Right lobe of liver (tissue), 6 donors: ENCODE measurements around the gene ATXN1. TPM values are rescaled to one million over a fixed set of nuclear protein-coding genes. Genes with fewer than 3 reads are reported as not detected.
A peak's percentile ranks its signal among the peaks of the same experiment; 100 is the strongest.

ENCODE experiments used
- ATAC-seq, 4 donors: fragments of 200-7000 bp; cut with Tn5 transposase; one replicate each; pipeline ENCODE4 v1.9.1; 2020; ENCODE audit warnings: mild to moderate bottlenecking in 4 of 4, moderate library complexity in 4 of 4
- DNase-seq, 3 donors: peaks; one replicate each; pipeline ENCODE4 v3.0.0-alpha.2; 2020
- H3K27ac ChIP-seq, 3 donors: fragments of 200-600 bp; one replicate each; pipeline ENCODE4 v1.8.0; 2022
- H3K27me3 ChIP-seq, 2 donors: fragments of 200-600 bp; one replicate each; pipeline ENCODE4 v1.8.0; 2022
- H3K36me3 ChIP-seq, 4 donors: fragments of 200-600 bp; sonication (generic) in 1 of 4; one replicate each; pipeline versions ENCODE4 v1.5.1 to v1.8.0; 2017 to 2022; ENCODE audit warnings: control low read depth in 1 of 4
- H3K4me1 ChIP-seq, 4 donors: fragments of 200-600 bp; sonication (generic) in 1 of 4; one replicate each; pipeline versions ENCODE4 v1.5.1 to v1.8.0; 2017 to 2022; ENCODE audit warnings: control low read depth in 1 of 4
- H3K4me3 ChIP-seq, 3 donors: fragments of 200-600 bp; one replicate each; pipeline ENCODE4 v1.8.0; 2022
- H3K9me3 ChIP-seq, 4 donors: fragments of 200-600 bp; sonication (generic) in 1 of 4; one replicate each; pipeline versions ENCODE4 v1.5.1 to v1.8.0; 2017 to 2022; ENCODE audit warnings: control low read depth in 1 of 4
- POLR2A ChIP-seq: fragments of 450-650 bp; IDR thresholded peaks from one replicate; pipeline ENCODE4 v1.6.1; 2017; ENCODE audit warnings: antibody characterized with exemption, mild to moderate bottlenecking
- WGBS: methylation state at CpG from one replicate; pipeline ENCODE4 v1.1.6; 2018; ENCODE audit warnings: low coverage, low lambda C conversion rate; ENCODE audit not compliant: insufficient coverage; ENCODE audit errors: missing lambda C conversion rate; 5-methylcytosine and 5-hydroxymethylcytosine counted together
- intact Hi-C, 2 donors: fragments of 100-400 bp; cut with DNase I; formaldehyde crosslinking; loops; one replicate each; pipeline versions ENCODE4 v1.11.2 to v1.14.1; 2022
- total RNA-seq, 6 experiments: library from RNA; depleted of rRNA in 2 of 6; stranded (reverse); fragments of >200 nt in 2 of 6; fragmentation: NEBNext Ultra II Directional in 3 of 6; extraction: Animal tissue kit (Norgen Biotek cat#: 25700) in 3 of 6; gene quantifications; one replicate each; pipeline versions ENCODE4 v1.1.0 to v1.2.4, GENCODE V29; 2016 to 2023
- TF ChIP-seq, protein P1 (sequence below), 4 donors: fragments of 200-600 bp in 3 of 4; fragments of 450-650 bp in 1 of 4; IDR thresholded peaks; one replicate each; pipeline versions ENCODE4 v1.5.1 to v1.8.0; 2016 to 2022; ENCODE audit warnings: antibody characterized with exemption in 4 of 4, mild to moderate bottlenecking in 2 of 4
- donor health status: DM: no; HTN: yes; CAD: no.
- donor health status: DM: no; HTN: no; CAD: no.
- donor health status: DM: no; HTN: no; CAD: no.
- donor health status: DM: no; HTN: yes; CAD: no.
- donor health status: DM: no; HTN: yes; CAD: no.

ATXN1 gene
- total RNA-seq, 6 experiments from 2014 or later = 23.2 to 28.7 (median 25.0) TPM

DNA sequence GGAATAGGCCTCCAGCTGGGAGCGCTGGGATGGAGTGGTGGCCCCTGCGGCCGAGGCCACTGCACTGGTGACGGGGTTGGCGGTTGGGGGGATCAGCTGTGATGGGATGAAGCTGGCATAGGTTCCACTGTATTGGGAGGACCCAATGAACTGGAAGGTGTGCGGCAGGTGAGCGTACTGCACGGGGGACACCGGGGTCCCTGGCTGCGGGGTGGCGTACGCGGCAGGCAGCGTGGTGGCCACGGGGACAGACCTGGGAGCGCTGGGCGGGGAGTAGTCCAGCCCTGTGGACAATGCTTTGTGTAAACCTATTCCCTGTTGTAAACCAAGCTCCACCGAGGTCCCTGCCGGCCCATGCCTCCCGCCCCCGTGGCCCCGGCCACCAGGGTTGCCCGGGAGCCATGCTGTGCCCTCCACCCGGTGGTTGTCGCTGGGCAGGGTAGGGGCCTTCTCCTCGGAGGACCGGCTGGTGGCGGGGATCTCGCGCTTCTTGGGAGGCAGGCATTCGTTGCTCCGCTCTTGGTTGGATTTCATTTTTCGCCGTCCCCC lies 433.4 kb downstream of the ATXN1 start:
- Histone ChIP-seq H3K4me1 (peaks cover 0 to 11% (median 0%) of the 10 kb centered on the region in 4 donors), H3K4me3 (no peak overlapping the region), H3K27ac (no peak overlapping the region), H3K36me3 (peaks cover 0 to 11% (median 3%) of the 10 kb centered on the region in 4 donors), H3K9me3 (no peaks in the 10 kb centered on the region), H3K27me3 (no peaks in the 10 kb centered on the region)
- no peak for TF ChIP-seq POLR2A
- TF ChIP-seq, protein P1, sequence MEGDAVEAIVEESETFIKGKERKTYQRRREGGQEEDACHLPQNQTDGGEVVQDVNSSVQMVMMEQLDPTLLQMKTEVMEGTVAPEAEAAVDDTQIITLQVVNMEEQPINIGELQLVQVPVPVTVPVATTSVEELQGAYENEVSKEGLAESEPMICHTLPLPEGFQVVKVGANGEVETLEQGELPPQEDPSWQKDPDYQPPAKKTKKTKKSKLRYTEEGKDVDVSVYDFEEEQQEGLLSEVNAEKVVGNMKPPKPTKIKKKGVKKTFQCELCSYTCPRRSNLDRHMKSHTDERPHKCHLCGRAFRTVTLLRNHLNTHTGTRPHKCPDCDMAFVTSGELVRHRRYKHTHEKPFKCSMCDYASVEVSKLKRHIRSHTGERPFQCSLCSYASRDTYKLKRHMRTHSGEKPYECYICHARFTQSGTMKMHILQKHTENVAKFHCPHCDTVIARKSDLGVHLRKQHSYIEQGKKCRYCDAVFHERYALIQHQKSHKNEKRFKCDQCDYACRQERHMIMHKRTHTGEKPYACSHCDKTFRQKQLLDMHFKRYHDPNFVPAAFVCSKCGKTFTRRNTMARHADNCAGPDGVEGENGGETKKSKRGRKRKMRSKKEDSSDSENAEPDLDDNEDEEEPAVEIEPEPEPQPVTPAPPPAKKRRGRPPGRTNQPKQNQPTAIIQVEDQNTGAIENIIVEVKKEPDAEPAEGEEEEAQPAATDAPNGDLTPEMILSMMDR (IDR thresholded peaks at IDR 0.05) = no peak
- intact Hi-C loops = loop anchor here in 1 of 2 donors (10.0 kb wide), 1 partner anchor 83 kb away; no protein-coding TSS in a partner anchor
- 100% methylated on average over 5 of the region's 34 CpGs for WGBS
- DNase-seq (peak in 1 of 3 donors; percentile 38), ATAC-seq (peak in 1 of 4 donors; percentile 15)

DNA sequence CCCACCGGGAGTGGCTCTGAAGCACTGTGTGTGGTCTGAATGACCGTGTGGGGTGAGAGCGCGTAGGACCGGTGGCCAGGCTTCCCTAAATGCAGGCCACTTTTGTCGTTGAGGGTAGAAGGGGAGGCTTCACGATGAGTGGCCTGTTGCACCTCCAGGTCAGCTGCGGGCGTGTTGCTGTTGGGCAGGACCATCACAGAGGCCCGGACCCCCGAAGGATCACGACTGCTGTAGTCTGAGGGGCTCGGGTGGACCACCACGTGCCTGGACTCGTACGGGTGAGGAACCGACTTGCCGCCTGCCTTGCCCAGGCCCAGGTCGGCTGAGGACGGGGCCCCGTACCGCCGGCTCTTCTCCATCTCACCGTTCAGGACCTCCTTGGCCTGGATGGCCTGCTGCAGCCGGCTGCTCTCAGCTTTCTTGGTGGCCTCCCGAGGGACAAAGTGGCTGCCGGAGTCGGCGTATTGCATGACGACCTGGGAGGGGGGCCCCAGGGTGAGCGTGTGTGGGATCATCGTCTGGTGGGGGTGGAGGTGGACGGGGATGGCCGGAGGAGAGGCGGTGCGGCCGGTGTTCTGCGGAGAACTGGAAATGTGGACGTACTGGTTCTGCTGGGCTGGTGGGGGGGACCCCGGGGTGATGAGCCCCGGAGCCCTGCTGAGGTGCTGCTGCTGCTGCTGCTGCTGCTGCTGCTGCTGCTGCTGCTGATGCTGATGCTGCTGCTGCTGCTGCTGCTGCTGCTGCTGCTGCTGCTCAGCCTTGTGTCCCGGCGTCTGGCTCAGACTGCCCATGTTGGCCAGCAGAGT lies 434.1 kb downstream of the ATXN1 start:
- Histone ChIP-seq H3K36me3 (peaks cover 0 to 11% (median 3%) of the 10 kb centered on the region in 4 donors), H3K4me3 (no peak overlapping the region), H3K27me3 (no peaks in the 10 kb centered on the region), H3K27ac (no peak overlapping the region), H3K9me3 (no peaks in the 10 kb centered on the region), H3K4me1 (peaks cover 0 to 8% (median 0%) of the 10 kb centered on the region in 4 donors)
- intact Hi-C loops = loop anchor here in 1 of 2 donors (10.0 kb wide), 1 partner anchor 82 kb away; no protein-coding TSS in a partner anchor
- DNase-seq (peak in 1 of 3 donors; percentile 36), ATAC-seq (no peak)
- no peak for TF ChIP-seq POLR2A
- TF ChIP-seq, protein P1 (IDR thresholded peaks at IDR 0.05) = no peak
- 99% methylated on average over 11 of the region's 43 CpGs for WGBS

DNA sequence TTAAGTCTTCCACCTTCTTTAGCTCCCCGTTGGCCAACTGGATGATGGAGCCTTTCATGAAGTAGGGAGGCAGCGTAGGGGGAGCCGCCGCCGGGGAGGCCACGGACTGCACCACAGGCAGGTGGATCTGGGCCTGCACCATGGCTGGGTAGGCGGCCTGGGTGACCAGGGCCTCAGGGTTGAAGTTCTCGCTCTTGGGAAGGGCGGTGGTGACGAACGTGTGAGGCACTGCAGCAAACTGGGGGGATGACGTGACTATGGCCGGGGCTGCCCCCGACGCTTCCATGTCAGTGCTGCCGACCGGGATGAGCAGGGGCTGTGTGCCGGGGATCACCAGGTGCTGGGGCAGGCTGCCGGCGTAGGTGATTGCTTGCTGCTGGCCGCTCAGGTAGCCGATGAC lies 434.7 kb downstream of the ATXN1 start:
- peaks cover 0 to 2% (median 0%) of the 10 kb centered on the region in 4 donors for H3K4me1 ChIP-seq
- H3K27ac ChIP-seq = no peak overlapping the region
- peak in 1 of 3 donors; percentile 35 for DNase-seq
- no peaks in the 10 kb centered on the region for H3K27me3 ChIP-seq
- ATAC-seq = no peak
- peaks cover 0 to 11% (median 3%) of the 10 kb centered on the region in 4 donors for H3K36me3 ChIP-seq
- TF ChIP-seq POLR2A = no peak
- TF ChIP-seq, protein P1 (IDR thresholded peaks at IDR 0.05) = no peak
- no peak overlapping the region for H3K4me3 ChIP-seq
- intact Hi-C loops = loop anchor here in 1 of 2 donors (10.0 kb wide), 1 partner anchor 82 kb away; no protein-coding TSS in a partner anchor
- no peaks in the 10 kb centered on the region for H3K9me3 ChIP-seq
- WGBS = 100% methylated on average over 4 of the region's 22 CpGs

DNA sequence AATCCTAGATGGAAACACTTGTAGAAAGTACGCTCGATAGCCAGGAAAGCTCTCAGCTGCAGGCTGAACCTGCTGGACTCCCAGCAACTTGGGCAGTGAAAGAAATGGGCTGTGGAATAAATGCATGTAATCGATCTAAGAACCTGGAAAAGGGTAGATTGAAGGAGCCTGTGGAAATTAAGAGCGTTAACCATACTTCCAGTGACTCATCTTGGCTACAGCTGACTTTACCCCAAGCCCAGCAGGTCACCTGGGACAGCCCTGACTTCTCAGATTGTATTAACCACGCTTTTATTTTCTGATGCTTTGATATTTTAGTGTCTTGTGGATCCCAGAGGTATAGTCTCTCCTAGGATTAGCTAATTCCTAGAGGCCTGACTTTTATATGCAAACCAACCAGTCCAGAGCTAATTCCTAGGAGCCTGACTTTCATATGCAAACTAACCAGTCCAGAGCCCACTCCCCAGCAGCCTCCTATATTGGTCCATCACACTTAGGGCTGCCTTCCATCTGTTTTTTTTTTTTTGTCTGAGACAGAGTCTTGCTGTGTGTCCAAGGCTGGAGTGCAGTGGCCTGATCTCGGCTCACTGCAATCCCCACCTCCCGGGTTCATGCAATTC lies 436.5 kb downstream of the ATXN1 start:
- no peak for TF ChIP-seq POLR2A
- TF ChIP-seq, protein P1 (IDR thresholded peaks at IDR 0.05) = no peak
- Histone ChIP-seq H3K27me3 (no peaks in the 10 kb centered on the region), H3K4me3 (no peak overlapping the region), H3K27ac (no peak overlapping the region), H3K9me3 (no peaks in the 10 kb centered on the region), H3K4me1 (no peaks in the 10 kb centered on the region), H3K36me3 (peaks cover 0 to 11% (median 3%) of the 10 kb centered on the region in 4 donors)
- 93% methylated on average over 6 of the region's 7 CpGs for WGBS
- ATAC-seq (no peak), DNase-seq (no peak)
- intact Hi-C loops = loop anchor here in 1 of 2 donors (10.0 kb wide), 1 partner anchor 80 kb away; no protein-coding TSS in a partner anchor
